Medulla oblongata (tissue), 1 donor: Measurements from ENCODE around the gene COMMD8.
A peak's percentile ranks its signal among the peaks of the same experiment; 100 is the strongest.
"Not testable (repeated sequence)": the region's sequence is repeated elsewhere in the genome, so short reads cannot be mapped to it uniquely, and the experiment has no call there.

Experiments used
- DNase-seq: peaks from one replicate; pipeline ENCODE4 v3.0.0-alpha.2; 2015; ENCODE audit errors: extremely low spot score

The COMMD8 gene

DNA sequence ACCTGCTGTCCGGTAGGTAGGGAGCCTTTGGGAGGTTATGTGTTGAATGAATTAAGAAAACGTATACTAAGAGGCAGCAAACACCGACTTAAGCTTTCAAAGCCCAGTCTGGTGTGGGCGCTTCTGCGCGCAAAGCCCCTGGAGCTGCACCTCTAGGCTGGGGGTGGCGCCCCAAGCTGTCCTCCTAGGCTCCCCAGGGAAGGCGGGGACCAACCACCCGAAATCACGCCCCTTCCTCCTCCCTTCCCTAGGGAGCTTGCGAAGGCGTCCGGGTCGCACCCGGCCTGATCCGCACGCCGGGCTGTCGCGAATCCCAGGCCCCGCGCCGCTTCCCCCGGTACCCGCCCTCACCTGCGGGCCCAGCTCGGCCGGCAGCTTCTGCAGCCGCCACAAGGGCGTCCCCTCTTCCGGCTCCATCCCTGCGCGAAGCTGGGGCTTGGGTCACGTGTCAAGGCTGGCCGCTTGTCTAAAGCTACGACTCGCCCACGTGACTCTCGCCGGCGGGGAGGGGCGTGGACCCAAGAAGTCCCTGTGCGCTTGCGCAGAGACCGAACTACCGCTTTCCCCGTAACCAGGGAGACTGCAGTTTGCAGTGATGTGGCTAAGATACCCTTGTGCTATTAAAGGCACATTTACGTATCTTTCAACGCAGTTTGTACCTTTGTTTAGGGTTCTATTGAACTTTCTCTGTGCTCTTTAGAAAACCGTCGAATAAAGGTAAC is at the start of gene COMMD8:
Gene COMMD8 (minus strand): TSS at position 468 of the 722 bp plus-strand sequence. CDS start 51 bp downstream, at position 417.
- DNase-seq: peak; percentile 98

DNA sequence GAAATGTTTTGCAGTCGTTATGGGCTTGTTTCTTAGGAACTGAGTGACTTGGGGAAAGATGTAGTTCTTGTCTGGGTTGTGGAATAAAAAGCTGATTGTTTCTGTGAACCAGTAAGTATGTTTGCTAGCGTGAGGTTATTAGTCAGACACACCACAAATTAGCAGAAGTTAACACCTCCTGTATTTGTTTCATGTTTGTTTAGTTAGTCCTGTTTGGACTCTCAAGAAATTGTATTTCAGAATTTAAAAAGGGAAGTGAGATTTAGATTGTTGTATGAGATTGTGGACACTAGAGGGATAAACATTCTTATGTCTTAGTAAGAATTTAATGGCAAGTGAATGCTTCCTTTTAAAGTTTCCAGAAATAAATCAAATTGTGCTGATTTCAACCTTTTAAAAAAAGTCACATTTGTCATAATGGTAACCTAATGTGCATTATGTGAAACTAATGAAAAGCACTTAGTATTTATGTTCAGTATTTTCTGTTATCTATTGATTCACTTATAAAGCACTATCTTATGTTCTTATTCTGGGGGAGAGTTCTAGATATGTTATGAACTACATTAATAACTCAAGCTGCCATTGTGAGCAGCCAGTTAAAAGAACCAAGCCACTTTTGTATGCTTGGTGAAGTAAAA is 47.1 kb upstream of the COMMD8 start:
- DNase-seq: peak; percentile 44

DNA sequence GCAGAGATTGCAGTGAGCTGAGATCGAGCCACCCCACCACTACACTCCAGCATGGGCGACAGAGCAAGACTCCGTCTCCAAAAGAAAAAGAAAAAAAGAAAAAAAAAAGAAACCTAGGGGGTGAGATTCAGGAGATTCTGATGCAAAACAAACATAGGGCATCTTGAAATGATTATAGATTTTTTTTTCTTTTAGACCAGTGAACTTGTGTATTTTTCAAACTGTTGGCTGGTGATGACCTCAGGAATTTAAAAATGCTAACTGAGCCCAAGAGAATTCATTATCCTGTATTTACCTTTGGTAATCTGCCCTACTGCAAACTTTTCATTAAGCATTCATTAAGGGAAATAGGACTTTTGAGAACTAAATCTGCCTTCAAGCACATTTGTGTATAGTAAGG is 42.2 kb upstream of the COMMD8 start:
- no peak for DNase-seq

DNA sequence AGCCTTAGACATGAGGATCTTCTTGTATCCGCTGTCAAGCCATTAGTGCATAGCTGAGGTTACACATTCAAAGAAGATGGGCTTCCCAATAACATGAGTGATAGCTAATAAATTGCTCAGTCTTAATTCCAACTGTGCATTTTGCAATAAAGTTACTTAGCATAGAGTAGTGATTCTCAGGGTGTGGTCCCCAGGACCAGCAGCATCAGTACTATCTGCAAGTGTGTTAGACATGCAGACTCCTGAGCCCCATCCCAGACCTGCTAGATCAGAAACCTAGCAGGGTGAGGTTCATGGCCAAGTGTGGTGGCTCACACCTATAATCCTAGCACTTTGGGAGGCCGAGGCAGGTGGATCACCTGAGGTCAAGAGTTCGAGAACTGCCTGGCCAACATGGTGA is 41.6 kb upstream of the COMMD8 start:
- no peak for DNase-seq

DNA sequence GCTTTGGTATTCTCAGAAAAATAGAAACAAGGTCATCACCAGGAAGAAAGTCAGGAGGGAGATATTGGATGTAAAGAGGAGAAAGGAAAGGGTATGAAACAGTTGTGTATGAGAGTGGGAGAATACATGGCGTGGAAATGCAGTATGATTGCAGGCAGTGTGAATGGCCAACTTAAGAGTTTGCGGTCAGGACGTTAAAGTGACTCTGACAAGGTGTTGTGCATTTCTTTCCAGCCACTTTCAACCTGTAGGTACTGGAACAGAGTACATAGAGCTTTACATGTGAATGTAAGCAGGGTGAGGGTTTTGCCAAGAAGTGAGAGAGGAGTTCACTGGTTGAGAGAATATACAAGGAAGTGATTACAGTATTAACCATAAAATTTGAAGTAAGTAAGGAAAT is 37.3 kb upstream of the COMMD8 start:
- DNase-seq: no peak

DNA sequence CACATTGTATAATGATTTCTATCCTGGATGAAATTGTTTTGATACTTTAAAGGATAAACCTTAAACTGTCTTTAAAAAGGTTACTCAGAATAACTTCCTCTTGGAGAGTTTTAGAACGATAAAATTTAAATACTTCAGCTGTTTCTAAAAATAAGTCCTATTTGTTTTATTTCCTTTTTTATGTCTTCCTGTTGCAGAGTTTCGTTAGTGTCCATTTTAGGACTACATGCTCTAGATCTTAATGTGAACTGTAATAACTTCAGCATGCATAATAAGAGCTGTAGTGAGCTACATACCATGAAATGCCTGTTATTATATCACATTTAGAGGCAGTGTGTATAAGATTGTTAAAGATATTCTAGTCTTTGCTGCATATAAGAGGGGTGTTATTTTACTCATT is 36.2 kb upstream of the COMMD8 start:
- peak; percentile 20 for DNase-seq

DNA sequence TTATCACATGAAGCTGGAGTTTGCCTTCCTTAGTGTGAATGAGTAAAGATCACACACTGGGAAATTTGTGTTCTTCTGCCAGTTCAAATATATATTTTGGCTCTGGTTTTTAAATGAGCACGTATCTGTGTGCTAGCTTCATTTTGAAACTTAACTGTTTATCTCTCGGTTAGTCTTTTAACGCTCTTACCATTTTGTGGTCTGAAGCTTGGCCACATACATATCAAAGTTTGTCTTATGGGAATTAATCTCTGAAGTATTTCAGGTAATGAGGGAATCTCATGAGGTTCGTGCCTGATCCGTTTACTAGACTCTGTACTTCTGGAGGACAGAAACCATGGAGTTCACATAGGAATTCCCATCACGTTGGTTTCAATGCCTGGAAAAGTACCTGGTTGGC is 35.4 kb upstream of the COMMD8 start:
- DNase-seq: no peak

DNA sequence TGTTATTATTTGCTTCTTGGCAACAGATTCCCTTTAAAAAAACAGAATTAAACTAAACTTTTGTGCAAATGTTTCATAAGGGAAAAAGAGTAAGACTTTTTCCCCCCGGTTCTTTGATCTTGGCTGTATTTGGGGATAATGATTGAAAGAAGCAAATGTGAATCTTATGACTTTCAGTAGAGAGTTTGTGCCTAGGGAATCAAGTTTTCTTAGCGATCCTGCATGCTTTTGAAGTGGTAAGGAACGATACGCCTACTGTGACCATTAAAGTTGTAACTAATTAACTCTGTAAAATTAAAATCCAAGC is 30.6 kb upstream of the COMMD8 start:
- DNase-seq: no peak

DNA sequence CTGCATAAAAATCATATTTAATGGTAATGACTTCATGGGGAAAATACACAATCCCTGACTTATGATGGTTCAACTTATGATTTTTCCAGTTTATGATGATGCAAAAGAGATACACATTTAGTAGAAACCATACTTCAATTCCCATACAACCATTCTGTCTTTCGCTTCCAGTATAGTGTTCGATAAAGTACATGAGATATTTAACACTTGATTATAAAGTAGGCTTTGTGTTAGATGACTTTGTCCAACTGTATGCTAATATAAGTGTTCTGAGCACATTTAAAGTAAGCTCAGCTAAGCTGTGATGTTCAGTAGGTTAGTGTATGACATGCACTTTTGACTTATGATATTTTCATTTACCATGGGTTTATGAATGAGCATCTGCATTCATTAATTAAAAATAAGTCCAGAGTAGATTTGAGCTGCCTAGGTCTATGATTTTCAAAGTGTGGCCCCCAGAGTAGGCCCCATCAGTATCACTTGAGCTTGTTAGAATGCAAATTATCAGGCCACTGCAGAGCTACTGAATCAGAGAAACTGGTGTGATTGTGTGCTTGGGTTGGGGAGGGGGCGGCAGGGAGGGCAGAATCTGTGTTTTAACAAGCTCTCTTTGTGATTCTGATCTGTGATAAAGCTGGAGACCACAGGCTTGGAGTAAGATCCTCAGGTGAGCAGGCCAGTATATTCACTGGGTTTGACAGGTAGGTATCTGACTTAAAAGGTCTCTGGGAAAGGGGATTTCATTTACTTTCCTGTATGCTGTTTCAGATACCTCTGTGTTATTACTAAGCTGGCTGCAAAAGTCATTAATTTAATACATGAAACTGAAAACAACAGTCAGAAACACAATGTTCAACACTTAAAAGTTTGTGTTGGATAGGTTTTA is 30.0 kb upstream of the COMMD8 start:
- no peak for DNase-seq

DNA sequence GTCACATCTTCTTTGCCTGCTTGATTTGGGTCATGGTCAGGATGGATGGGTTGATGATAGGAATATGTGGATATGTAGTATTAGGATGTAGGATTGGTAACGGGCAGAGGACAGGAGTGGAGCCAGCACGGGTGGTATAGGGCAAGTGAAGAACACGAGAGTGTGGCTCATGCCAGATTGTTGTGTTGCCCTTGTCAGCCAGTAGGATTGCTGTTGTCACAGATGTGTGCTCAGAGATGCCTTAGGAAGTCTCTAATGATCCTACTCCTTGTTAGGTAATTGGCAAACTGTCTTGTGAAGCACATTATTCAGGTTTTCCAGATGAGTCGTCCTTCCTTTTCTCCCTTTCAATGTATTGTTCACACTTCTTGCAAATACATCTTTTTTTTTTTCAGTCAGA is 27.0 kb upstream of the COMMD8 start:
- no peak for DNase-seq

DNA sequence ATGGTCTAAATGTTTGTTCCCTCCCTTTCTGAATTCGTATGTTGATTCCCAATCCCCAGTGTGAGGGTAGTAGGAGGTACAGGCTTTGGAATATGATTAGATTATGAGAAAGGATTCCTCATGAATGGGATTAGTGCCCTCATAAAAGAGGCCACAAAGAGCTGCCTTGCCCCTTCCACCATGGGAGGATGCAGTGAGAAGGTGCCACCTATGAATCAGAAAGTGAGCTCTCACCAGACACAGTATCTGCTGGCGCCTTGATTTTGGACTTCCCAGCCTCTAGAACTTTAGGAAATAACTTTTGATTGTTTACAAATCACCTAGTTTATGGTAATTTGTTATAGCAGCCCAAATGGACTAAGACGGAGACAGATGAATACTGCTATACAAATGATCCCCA is 25.2 kb upstream of the COMMD8 start:
- no peak for DNase-seq

DNA sequence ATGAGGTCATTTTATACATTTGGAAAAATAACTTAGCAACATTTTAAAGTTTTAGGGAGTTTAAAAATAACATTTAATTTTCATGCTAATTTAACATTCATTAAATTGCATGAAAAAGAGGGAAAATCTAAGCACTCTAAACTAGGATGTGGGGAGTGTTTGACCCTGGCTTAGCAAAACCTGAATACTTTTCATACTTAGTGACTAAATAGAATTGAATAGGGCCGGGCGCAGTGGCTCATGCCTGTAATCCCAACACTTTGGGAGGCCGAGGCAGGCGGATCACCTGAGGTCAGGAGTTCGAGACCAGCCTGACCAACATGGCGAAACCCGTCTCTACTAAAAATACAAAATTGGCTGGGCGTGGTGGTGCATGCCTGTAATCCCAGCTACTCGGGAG is 23.2 kb upstream of the COMMD8 start:
- DNase-seq: not testable (repeated sequence)

DNA sequence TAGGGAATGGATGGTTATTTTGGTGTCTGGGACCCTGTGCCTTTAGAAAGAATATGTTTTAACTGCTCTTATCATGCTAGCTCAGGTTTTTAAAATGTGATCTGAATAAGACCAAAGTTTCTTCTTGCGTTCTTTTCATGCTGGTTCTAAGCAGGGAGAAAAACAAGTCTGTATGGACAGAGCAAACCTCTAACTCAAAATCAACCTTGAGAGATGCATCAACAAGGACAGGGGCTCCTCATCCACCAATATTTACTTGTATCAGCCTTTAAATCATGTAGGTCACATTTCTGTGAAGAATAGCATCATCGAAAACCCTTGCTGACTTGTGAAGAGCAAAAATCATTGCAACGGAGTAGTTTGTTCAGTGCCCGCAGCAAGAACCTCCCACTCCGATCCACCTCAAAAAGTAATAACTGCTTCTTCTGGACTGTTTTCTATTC is 22.8 kb upstream of the COMMD8 start:
- peak; percentile 45 for DNase-seq

DNA sequence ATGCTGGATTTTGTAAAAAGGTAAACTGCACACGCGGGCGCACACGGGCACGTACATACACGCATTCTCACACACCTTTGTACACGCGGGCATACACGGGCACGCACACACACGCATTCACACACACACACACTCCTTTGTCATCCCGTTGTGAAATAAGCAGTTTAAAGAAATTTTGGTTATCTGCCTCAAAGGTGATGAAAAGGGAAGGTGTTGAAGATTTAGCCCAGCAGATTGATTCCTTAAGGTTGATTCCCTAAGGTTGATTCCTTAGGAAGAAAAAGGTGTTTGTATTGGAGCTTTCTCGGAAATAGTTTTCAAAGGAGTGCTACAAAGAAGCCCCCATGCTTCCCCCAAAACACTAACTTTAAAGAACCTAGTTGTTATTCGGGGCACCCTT is 22.3 kb upstream of the COMMD8 start:
- DNase-seq: no peak

DNA sequence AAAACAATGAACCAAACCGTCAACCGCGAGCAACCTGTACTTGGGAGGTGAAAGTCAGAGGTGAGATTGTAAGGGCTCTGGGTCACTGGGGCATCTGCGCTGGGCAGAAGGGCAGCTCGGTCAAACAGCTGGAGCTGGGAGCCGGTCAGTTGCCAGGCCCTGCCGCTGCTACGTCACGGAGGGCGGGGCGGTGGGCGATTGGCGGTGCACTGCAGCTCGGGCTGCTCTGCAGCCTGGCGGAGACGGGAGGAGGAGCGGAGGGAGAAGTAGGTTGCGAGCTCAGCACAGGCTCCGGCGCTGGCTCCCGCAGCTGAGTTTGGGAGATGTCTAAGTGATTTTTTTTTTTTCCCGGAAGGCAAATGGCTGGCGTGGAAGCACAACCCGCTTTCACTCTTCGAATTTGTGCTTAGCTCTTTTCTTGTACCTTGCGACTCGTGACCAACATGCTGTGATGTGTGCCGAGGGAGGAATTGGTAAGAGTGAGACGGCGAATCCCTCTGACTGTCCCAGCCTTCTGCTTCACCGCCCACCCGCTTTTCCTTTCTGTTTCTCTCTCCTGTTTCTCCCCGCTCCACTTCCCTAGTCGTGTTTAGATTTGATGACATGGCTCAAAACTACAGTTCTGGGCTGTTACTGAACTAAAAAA is 21.7 kb upstream of the COMMD8 start, which contains the start of gene ATP10D:
Gene ATP10D (plus strand): TSS at position 229 of the 646 bp plus-strand sequence. CDS start 27,266 bp downstream, outside the sequence.
- peak; percentile 95 for DNase-seq

DNA sequence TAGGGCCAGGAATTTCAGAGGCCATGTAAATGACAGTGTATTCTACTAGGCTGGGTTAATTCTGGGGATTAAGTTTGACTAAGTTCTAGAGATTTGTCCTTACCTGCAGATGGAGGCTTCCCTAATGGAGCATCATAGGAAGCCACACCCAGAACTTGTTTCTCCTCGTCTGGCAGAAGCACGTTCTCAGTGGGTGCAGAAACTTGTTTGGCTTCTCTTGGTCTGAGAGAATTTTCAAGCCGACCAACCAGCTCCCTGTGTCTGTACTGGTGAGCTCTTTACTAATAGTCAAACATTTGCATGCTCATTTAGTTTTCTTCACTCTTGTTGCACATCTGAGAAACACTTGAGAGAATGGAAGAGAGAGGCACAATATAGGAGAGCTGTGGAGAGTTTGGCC is 20.7 kb upstream of the COMMD8 start:
- DNase-seq: no peak

DNA sequence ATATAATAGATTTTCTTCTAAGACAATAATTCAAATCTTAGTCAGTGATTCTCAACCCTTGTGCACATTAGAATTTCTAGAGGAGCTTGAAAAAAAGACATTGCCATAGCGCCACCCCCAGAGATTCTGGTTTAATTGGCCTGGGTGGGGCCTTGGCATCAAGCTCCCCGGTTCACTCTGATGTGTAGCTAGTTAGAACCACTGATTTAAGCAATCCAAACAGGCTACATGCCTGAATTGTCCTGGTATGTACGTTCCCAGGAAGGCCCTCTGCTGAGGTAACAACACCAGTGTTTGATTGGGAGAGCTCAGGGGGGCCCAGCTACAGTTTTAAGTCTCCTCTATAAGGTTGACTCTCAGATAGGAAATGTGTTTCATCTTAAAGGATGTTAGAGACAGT is 20.2 kb upstream of the COMMD8 start:
- DNase-seq: no peak

DNA sequence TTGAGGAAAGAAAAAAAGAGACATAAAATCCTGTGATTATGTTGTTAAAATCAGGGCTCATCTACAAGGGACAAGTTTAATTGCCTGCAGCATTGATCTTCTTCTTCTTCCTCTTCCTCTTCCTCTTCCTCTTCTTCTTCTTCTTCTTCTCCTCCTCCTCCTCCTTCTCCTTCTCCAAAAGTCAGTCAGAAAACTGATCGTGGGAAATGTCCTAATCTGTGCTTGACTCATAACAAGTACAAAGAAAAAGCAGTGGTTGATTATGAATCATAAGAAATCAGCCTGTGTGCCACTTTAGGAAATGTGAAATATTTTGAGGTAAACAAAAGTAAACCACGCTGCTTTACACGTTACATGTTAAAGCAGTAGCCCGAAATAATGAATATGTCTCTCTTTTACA is 18.8 kb upstream of the COMMD8 start:
- no peak for DNase-seq

DNA sequence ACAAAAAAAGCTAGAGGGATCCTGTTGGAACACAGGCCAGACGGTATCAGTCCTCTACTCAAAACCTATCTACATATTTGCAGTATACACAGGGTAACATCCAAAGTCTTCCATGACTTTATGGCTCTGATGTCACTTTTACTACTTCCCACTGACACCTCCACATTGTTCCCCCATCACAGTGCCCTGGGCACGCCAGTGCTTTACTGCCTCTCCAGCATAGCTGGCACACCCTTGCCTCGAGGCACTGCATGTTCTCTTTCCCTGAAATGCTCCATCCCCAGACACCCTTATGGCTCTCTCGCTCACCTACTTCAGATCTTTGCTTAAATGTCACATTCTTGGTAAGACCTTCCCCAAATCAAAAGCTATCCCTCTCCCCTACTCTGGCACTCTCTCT is 15.3 kb upstream of the COMMD8 start:
- DNase-seq: no peak

DNA sequence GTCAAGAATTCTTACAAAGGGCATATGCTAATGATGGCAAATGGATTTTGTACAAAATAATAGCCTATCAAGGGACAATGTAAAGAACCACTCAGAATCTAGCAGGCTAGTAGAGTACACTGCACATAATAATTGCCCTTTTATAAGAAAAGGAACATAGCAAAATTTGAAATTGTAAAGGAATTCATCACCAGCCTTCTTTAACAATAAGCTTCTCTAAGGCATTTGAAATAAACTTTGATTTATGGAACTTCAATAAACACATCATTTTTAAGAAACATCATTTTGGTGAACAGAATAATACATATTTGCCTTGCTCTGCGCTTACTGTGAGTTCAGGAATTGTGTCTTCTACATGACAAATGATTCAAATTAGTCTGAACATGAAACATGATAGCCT is 11.9 kb upstream of the COMMD8 start:
- DNase-seq: no peak

DNA sequence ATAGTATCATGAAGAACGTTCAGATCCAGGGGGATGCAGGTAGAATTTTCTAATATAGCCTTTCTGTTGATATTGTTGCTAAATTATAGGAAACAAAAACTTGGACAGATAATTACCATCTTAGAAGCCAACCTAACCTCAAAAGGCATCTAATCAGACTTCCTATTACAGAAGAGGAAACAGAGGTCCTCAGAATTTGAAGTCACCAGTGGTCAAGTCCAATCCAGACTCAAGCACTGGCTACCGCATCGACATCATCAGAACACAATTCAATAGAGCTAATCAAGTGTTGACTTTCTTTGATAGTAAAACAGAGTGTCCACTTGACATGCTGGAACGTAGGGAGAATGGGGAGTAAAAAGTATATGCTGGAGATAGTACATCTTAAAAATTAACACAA is 11.3 kb upstream of the COMMD8 start:
- no peak for DNase-seq

DNA sequence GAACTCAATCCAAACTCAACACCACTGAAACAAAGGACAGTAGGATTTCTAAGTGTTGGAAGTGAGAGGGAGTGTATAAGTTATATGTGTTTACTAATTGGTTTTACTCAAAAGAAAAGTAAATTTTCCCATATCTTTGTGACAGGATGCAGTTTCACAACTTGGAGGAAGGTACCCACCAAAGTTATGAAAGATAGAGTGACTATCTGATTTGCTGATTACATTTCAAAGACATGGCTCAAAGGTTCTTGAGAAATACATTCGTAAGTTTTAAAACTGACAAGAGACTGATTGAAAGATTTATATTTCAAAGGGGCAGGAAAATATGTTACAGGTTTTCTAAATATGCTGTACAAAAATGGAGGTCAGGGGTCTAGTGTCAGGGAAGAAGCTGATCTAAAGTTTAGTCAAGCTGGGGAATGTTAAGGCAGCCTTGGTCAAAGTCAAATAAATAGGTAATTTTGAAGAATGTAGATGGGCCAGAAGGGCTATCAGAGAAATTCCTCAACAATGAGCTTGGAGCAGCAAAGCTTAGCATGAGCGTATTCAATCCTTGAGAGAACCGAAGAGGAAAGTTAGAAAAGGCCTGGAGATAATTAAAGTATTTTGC is 9.7 kb upstream of the COMMD8 start:
- no peak for DNase-seq
